HCT116 (cell line): ENCODE data around the gene FLNA. TPM values are rescaled to one million over a fixed set of nuclear protein-coding genes. Genes with fewer than 3 reads are reported as not detected.

Experiments
- ATAC-seq: fragments of 200-7000 bp; cut with Tn5 transposase; 2 replicates; pipeline ENCODE4 v1.9.1; 2020; ENCODE audit warnings: mild to moderate bottlenecking, moderate library complexity
- BruUV-seq: library from RNA; stranded (reverse); fragments of 400-500 nt; replicated peaks from 2 replicates; lab custom pipeline; 2021; lab: Mats Ljungman, UMichigan
- CTCF ChIA-PET: fragments of 300-600 bp; sonication (Branson Sonifier 250); formaldehyde crosslinking; loops from one replicate; lab custom pipeline; 2021; ENCODE audit warnings: antibody characterized with exemption; lab: Charles Lee
- POLR2A ChIA-PET: fragments of 300-600, 350-600 bp; sonication (Branson Sonifier 250); formaldehyde crosslinking; loops from one replicate; lab custom pipeline; 2021; ENCODE audit warnings: antibody characterized with exemption; lab: Charles Lee
- RAD21 ChIA-PET, 2 experiments: fragments of 300-600 bp; sonication (Branson Sonifier 250); formaldehyde crosslinking; loops; one replicate each; lab custom pipeline; 2023; ENCODE audit warnings: low total read pairs in 2 of 2; ENCODE audit not compliant: uncharacterized antibody in 2 of 2, unreplicated experiment in 2 of 2, low non-redundant PET in 1 of 2; lab: Charles Lee
- DNase-seq: peaks from one replicate; pipeline ENCODE4 v3.0.0-alpha.2; 2010; ENCODE audit warnings: low read depth, low spot score
- H2AFZ ChIP-seq: fragments of 200-600 bp; shearing (Covaris generic), sonication (generic); 2 replicates; pipeline ENCODE4 v1.6.1; 2017; ENCODE audit warnings: low read depth, mixed run types, mixed read lengths, antibody characterized with exemption, low read length; ENCODE audit not compliant: poor library complexity, severe bottlenecking
- H3K27ac ChIP-seq: 2 replicates; pipeline ENCODE4 v1.5.1; 2012; ENCODE audit warnings: low read depth, low read length
- H3K27me3 ChIP-seq: fragments of 200-600 bp; sonication (generic); 2 replicates; pipeline ENCODE4 v1.6.1; 2016; ENCODE audit warnings: mixed run types, low read length, mixed read lengths; ENCODE audit not compliant: insufficient read depth
- H3K36me3 ChIP-seq, 2 experiments: fragments of 200-500 bp in 1 of 2; fragments of 200-600 bp in 1 of 2; sonication (Bioruptor generic) in 1 of 2; sonication (generic) in 1 of 2; 2 replicates each; pipeline versions ENCODE4 v1.5.1 to v1.6.1; 2014 to 2016; ENCODE audit warnings: low read length in 2 of 2, inconsistent platforms in 1 of 2, mixed read lengths in 1 of 2, mixed run types in 1 of 2; ENCODE audit not compliant: insufficient read depth in 2 of 2, control insufficient read depth in 1 of 2
- H3K4me1 ChIP-seq, 2 experiments: fragments of 200-600 bp in 1 of 2; sonication (generic) in 1 of 2; 2 replicates each; pipeline versions ENCODE4 v1.5.1 to v1.6.1; 2012 to 2017; ENCODE audit warnings: low read length in 2 of 2, inconsistent platforms in 1 of 2, mild to moderate bottlenecking in 1 of 2, mixed read lengths in 1 of 2, mixed run types in 1 of 2, moderate library complexity in 1 of 2; ENCODE audit not compliant: insufficient read depth in 2 of 2, control insufficient read depth in 1 of 2
- H3K4me2 ChIP-seq: fragments of 200-600 bp; sonication (generic); 2 replicates; pipeline ENCODE4 v1.6.1; 2017; ENCODE audit warnings: mixed run types, low read length, mixed read lengths
- H3K4me3 ChIP-seq, 2 experiments: fragments of 200-600 bp in 1 of 2; sonication (generic) in 1 of 2; replicated peaks in 1 of 2; 2 replicates each; pipeline ENCODE4 v1.5.1; 2011 to 2016; ENCODE audit warnings: low read length in 2 of 2, control low read depth in 1 of 2, low read depth in 1 of 2, mild to moderate bottlenecking in 1 of 2, mixed read lengths in 1 of 2, mixed run types in 1 of 2
- H3K79me2 ChIP-seq: fragments of 200-600 bp; sonication (generic); 2 replicates; pipeline ENCODE4 v1.6.1; 2017; ENCODE audit warnings: mild to moderate bottlenecking, mixed run types, low read length, moderate library complexity, mixed read lengths; ENCODE audit not compliant: insufficient read depth
- H3K9ac ChIP-seq: fragments of 200-600 bp; sonication (generic); 2 replicates; pipeline ENCODE4 v1.6.1; 2016; ENCODE audit warnings: low read length, mixed read lengths
- H3K9me2 ChIP-seq: fragments of 200-600 bp; sonication (generic), shearing (Covaris generic); 2 replicates; pipeline ENCODE4 v1.6.1; 2017; ENCODE audit warnings: mixed run types, mild to moderate bottlenecking, moderate library complexity; ENCODE audit not compliant: insufficient read depth
- H3K9me3 ChIP-seq, 2 experiments: fragments of 200-500 bp in 1 of 2; fragments of 200-600 bp in 1 of 2; sonication (Bioruptor generic) in 1 of 2; sonication (generic) in 1 of 2; 2 replicates each; pipeline ENCODE4 v1.6.1; 2014 to 2017; ENCODE audit warnings: low read length in 2 of 2, mixed read lengths in 2 of 2, inconsistent platforms in 1 of 2, low read depth in 1 of 2, mild to moderate bottlenecking in 1 of 2, mixed run types in 1 of 2, moderate library complexity in 1 of 2; ENCODE audit not compliant: control insufficient read depth in 1 of 2, insufficient read depth in 1 of 2
- H4K20me1 ChIP-seq: fragments of 200-600 bp; sonication (generic), shearing (Covaris generic); 2 replicates; pipeline ENCODE4 v1.6.1; 2017; ENCODE audit warnings: mixed run types, mild to moderate bottlenecking, moderate library complexity; ENCODE audit not compliant: insufficient read depth
- CBX3 ChIP-seq: IDR thresholded peaks from 2 replicates; pipeline ENCODE4 v1.6.1; 2012; ENCODE audit warnings: low read depth
- CEBPB ChIP-seq: IDR thresholded peaks from 2 replicates; pipeline ENCODE4 v1.6.1; 2012; ENCODE audit warnings: low read depth
- POLR2A ChIP-seq: IDR thresholded peaks from 2 replicates; pipeline ENCODE4 v1.7.0; 2011; ENCODE audit warnings: borderline replicate concordance; ENCODE audit not compliant: insufficient read depth, insufficient read length; ENCODE audit errors: extremely low read depth
- TCF7L2 ChIP-seq: IDR thresholded peaks from 2 replicates; pipeline ENCODE4 v1.7.0; 2011; ENCODE audit warnings: borderline replicate concordance, inconsistent platforms; ENCODE audit not compliant: insufficient read depth, insufficient read length; ENCODE audit errors: extremely low read depth
- YY1 ChIP-seq: IDR thresholded peaks from 2 replicates; pipeline ENCODE4 v1.6.1; 2011; ENCODE audit warnings: low read length, low read depth, moderate library complexity, mild to moderate bottlenecking; ENCODE audit not compliant: insufficient replicate concordance; ENCODE audit errors: extremely low read depth
- ZFX ChIP-seq: fragments of 450-650 bp; IDR thresholded peaks from 2 replicates; pipeline ENCODE4 v1.6.1; 2017
- intact Hi-C: fragments of 100-400 bp; cut with micrococcal nuclease; formaldehyde crosslinking; loops from 2 replicates; pipeline ENCODE4 v1.10.0; 2022
- total RNA-seq: library from RNA; stranded (reverse); gene quantifications from one replicate; pipeline ENCODE4 v1.2.1, GENCODE V29; 2021; ENCODE audit not compliant: unreplicated experiment
- TF ChIP-seq, protein P1 (sequence below): IDR thresholded peaks from 2 replicates; pipeline ENCODE4 v1.6.1; 2012; ENCODE audit warnings: low read depth
- TF ChIP-seq, protein P2 (sequence below): IDR thresholded peaks from 2 replicates; pipeline ENCODE4 v1.6.1; 2012

The FLNA gene
- total RNA-seq, 1 experiment from 2014 or later, result 546 TPM

GRCh38 chrX:154380153-154380552, 5.7 kb upstream of the FLNA start:
- Histone ChIP-seq H3K27ac (peak overlapping the region; percentile 94), H3K9ac (peak overlapping the region; percentile 98), H3K27me3 (no peaks in the 10 kb centered on the region), H3K4me1 (peaks cover 9 to 34% of the 10 kb centered on the region in 2 experiments), H3K4me3 (peak overlapping the region; percentile 80 to 84), H3K36me3 (peaks cover 0 to 4% of the 10 kb centered on the region in 2 experiments; a peak in 2 of 4 replicates), H4K20me1 (no peaks in the 10 kb centered on the region)
- ChIA-PET RAD21 (no interaction called here), POLR2A (no interaction called here), CTCF (no interaction called here)
- intact Hi-C loops, result no loop called here
- DNase-seq, result no peak
- TSS peak; percentile 82 for BruUV-seq
- TF ChIP-seq, protein P1, sequence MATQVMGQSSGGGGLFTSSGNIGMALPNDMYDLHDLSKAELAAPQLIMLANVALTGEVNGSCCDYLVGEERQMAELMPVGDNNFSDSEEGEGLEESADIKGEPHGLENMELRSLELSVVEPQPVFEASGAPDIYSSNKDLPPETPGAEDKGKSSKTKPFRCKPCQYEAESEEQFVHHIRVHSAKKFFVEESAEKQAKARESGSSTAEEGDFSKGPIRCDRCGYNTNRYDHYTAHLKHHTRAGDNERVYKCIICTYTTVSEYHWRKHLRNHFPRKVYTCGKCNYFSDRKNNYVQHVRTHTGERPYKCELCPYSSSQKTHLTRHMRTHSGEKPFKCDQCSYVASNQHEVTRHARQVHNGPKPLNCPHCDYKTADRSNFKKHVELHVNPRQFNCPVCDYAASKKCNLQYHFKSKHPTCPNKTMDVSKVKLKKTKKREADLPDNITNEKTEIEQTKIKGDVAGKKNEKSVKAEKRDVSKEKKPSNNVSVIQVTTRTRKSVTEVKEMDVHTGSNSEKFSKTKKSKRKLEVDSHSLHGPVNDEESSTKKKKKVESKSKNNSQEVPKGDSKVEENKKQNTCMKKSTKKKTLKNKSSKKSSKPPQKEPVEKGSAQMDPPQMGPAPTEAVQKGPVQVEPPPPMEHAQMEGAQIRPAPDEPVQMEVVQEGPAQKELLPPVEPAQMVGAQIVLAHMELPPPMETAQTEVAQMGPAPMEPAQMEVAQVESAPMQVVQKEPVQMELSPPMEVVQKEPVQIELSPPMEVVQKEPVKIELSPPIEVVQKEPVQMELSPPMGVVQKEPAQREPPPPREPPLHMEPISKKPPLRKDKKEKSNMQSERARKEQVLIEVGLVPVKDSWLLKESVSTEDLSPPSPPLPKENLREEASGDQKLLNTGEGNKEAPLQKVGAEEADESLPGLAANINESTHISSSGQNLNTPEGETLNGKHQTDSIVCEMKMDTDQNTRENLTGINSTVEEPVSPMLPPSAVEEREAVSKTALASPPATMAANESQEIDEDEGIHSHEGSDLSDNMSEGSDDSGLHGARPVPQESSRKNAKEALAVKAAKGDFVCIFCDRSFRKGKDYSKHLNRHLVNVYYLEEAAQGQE, result no peak
- no peak for TF ChIP-seq CEBPB
- no peak for TF ChIP-seq TCF7L2
- TF ChIP-seq, protein P2, sequence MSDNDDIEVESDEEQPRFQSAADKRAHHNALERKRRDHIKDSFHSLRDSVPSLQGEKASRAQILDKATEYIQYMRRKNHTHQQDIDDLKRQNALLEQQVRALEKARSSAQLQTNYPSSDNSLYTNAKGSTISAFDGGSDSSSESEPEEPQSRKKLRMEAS, result no peak
- no peak for TF ChIP-seq YY1
- TF ChIP-seq POLR2A, result no peak
- TF ChIP-seq ZFX, result no peak
- TF ChIP-seq CBX3, result no peak
- TF ChIP-seq, all 23 proteins: peak for 0
- ATAC-seq, result no peak
- no peak overlapping the region for H2AFZ ChIP-seq
- H3K4me2 ChIP-seq, result peak overlapping the region; percentile 88
- peaks cover 25% of the 10 kb centered on the region for H3K79me2 ChIP-seq
- H3K9me3 ChIP-seq, result no peaks in the 10 kb centered on the region
- no peaks in the 10 kb centered on the region for H3K9me2 ChIP-seq
